Sigmoid colon (tissue), 7 donors: ENCODE data around the gene FAM50B. TPM values are rescaled to one million over a fixed set of nuclear protein-coding genes. Genes with fewer than 3 reads are reported as not detected.

ENCODE experiments used
- DNase-seq: peaks from one replicate; pipeline ENCODE4 v3.0.0-alpha.2; 2019
- H3K27ac ChIP-seq, 4 donors: fragments of 200-600 bp; sonication (generic); one replicate each; pipeline ENCODE4 v1.5.1; 2016 to 2019; ENCODE audit warnings: mild to moderate bottlenecking in 1 of 4
- H3K27me3 ChIP-seq, 3 donors: fragments of 200-600 bp; sonication (generic); one replicate each; pipeline ENCODE4 v1.5.1; 2019; ENCODE audit warnings: mild to moderate bottlenecking in 1 of 3
- H3K36me3 ChIP-seq, 4 donors: fragments of 200-600 bp; sonication (generic); one replicate each; pipeline ENCODE4 v1.5.1; 2016 to 2019
- H3K4me1 ChIP-seq, 4 donors: fragments of 200-600 bp; sonication (generic); one replicate each; pipeline ENCODE4 v1.5.1; 2017 to 2019
- H3K4me3 ChIP-seq, 4 donors: fragments of 200-600 bp; sonication (generic); one replicate each; pipeline ENCODE4 v1.5.1; 2017 to 2019; ENCODE audit warnings: mild to moderate bottlenecking in 2 of 4, moderate library complexity in 1 of 4
- H3K9me3 ChIP-seq, 4 donors: fragments of 200-600 bp in 3 of 4; sonication (generic) in 3 of 4; one replicate each; pipeline versions ENCODE4 v1.5.1 to v1.6.1; 2013 to 2019
- CTCF ChIP-seq, 4 experiments: fragments of 450-650 bp in 3 of 4; fragments of 200-600 bp in 1 of 4; IDR thresholded peaks; one replicate each; pipeline ENCODE4 v1.5.1; 2016 to 2019; ENCODE audit warnings: antibody characterized with exemption in 4 of 4, mild to moderate bottlenecking in 3 of 4, moderate library complexity in 2 of 4
- EP300 ChIP-seq, 4 donors: sonication (generic); formaldehyde crosslinking; IDR thresholded peaks; one replicate each; pipeline ENCODE4 v1.6.1; 2017; ENCODE audit warnings: antibody characterized with exemption in 4 of 4
- POLR2A ChIP-seq, 2 donors: fragments of 450-650 bp; IDR thresholded peaks; one replicate each; pipeline ENCODE4 v1.6.1; 2016; ENCODE audit warnings: antibody characterized with exemption in 2 of 2, mild to moderate bottlenecking in 2 of 2, moderate library complexity in 2 of 2
- POLR2AphosphoS5 ChIP-seq, 4 donors: sonication (generic); formaldehyde crosslinking; IDR thresholded peaks; one replicate each; pipeline ENCODE4 v1.6.1; 2017; ENCODE audit warnings: antibody characterized with exemption in 4 of 4
- WGBS, 2 donors: extraction: QIAGEN DNeasy Blood & Tissue Kit; methylation state at CpG; one replicate each; pipeline ENCODE4 v1.1.7; 2013; 5-methylcytosine and 5-hydroxymethylcytosine counted together
- intact Hi-C: fragments of 100-400 bp; cut with DNase I; formaldehyde crosslinking; loops from one replicate; pipeline ENCODE4 v1.15.1; 2023
- polyA plus RNA-seq, 3 donors: library from polyadenylated mRNA; stranded (reverse); fragments of 200-250 nt; gene quantifications; one replicate each; pipeline ENCODE4 v1.2.3, GENCODE V29; 2013
- total RNA-seq, 4 donors: library from RNA; depleted of rRNA; stranded (reverse); fragments of >200 nt; gene quantifications; one replicate each; pipeline ENCODE4 v1.1.0, GENCODE V29; 2016
- donor health status: healthy with polysubstance abuse.
- donor health status: Bipolar disorder and iron deficiency.
- donor health status: healthy.

FAM50B gene
- total and polyA plus RNA-seq, 7 donors, result 2.5 to 16.1 (median 9.6) TPM

- no peaks in the 10 kb centered on the region for H3K27me3 ChIP-seq
- no peak for TF ChIP-seq POLR2A (IDR thresholded peaks at IDR 0.05)
- no peak for TF ChIP-seq POLR2AphosphoS5 (IDR thresholded peaks at IDR 0.05)
- TF ChIP-seq CTCF (IDR thresholded peaks at IDR 0.05), result no peak
- no peak for TF ChIP-seq EP300 (IDR thresholded peaks at IDR 0.05)
- H3K27ac ChIP-seq, result no peak overlapping the region
- WGBS, 2 donors, result 83% methylated on average over 5 of the region's 5 CpGs
- no peak overlapping the region for H3K4me3 ChIP-seq
- no peak for DNase-seq
- H3K36me3 ChIP-seq, result no peaks in the 10 kb centered on the region
- intact Hi-C loops, result no loop called here
- H3K9me3 ChIP-seq, result no peaks in the 10 kb centered on the region
- H3K4me1 ChIP-seq, result peaks cover 0 to 9% (median 7%) of the 10 kb centered on the region in 4 donors
These were observed 46.6 kb downstream of the FAM50B start for GRCh38 chr6:3895805-3896204.

- no peak for TF ChIP-seq EP300 (IDR thresholded peaks at IDR 0.05)
- no peak for TF ChIP-seq CTCF (IDR thresholded peaks at IDR 0.05)
- no peak for TF ChIP-seq POLR2AphosphoS5 (IDR thresholded peaks at IDR 0.05)
- no peak for TF ChIP-seq POLR2A (IDR thresholded peaks at IDR 0.05)
- intact Hi-C loops, result no loop called here
- H3K9me3 ChIP-seq, result no peaks in the 10 kb centered on the region
These were observed 49.3 kb downstream of the FAM50B start for GRCh38 chr6:3898265-3898994.

GRCh38 chr6:3899061-3899460 is 49.9 kb downstream of the FAM50B start:
- WGBS, 2 donors, result 92 to 96% methylated on average over 9 of the region's 9 CpGs
- DNase-seq, result no peak
- no peaks in the 10 kb centered on the region for H3K36me3 ChIP-seq
- no peak overlapping the region for H3K27ac ChIP-seq
- H3K27me3 ChIP-seq, result no peaks in the 10 kb centered on the region
- intact Hi-C loops, result no loop called here
- H3K4me1 ChIP-seq, result peaks cover 0 to 9% (median 7%) of the 10 kb centered on the region in 4 donors
- TF ChIP-seq EP300 (IDR thresholded peaks at IDR 0.05), result no peak
- no peak for TF ChIP-seq CTCF (IDR thresholded peaks at IDR 0.05)
- TF ChIP-seq POLR2A (IDR thresholded peaks at IDR 0.05), result no peak
- TF ChIP-seq POLR2AphosphoS5 (IDR thresholded peaks at IDR 0.05), result no peak
- H3K9me3 ChIP-seq, result no peaks in the 10 kb centered on the region
- no peak overlapping the region for H3K4me3 ChIP-seq

More at GRCh38 chr6:3898265-3898994, 49.3 kb downstream of the FAM50B start:
- no peak for DNase-seq
- H3K4me1 ChIP-seq, result peaks cover 0 to 9% (median 7%) of the 10 kb centered on the region in 4 donors
- H3K4me3 ChIP-seq, result no peak overlapping the region
- WGBS, 2 donors, result 93% methylated on average over 14 of the region's 14 CpGs
- H3K27ac ChIP-seq, result no peak overlapping the region
- no peaks in the 10 kb centered on the region for H3K27me3 ChIP-seq
- H3K36me3 ChIP-seq, result no peaks in the 10 kb centered on the region

- no peak overlapping the region for H3K4me3 ChIP-seq
- 57 to 82% methylated on average over 14 of the region's 14 CpGs for WGBS, 2 donors
- DNase-seq, result no peak
- no peaks in the 10 kb centered on the region for H3K27me3 ChIP-seq
- TF ChIP-seq POLR2AphosphoS5 (IDR thresholded peaks at IDR 0.05), result no peak
- no peak for TF ChIP-seq CTCF (IDR thresholded peaks at IDR 0.05)
- no peak for TF ChIP-seq EP300 (IDR thresholded peaks at IDR 0.05)
- no peak for TF ChIP-seq POLR2A (IDR thresholded peaks at IDR 0.05)
- intact Hi-C loops, result no loop called here
- H3K36me3 ChIP-seq, result no peaks in the 10 kb centered on the region
- peaks cover 0 to 9% (median 7%) of the 10 kb centered on the region in 4 donors for H3K4me1 ChIP-seq
- H3K27ac ChIP-seq, result no peak overlapping the region
- no peaks in the 10 kb centered on the region for H3K9me3 ChIP-seq
These were observed 50.8 kb downstream of the FAM50B start for GRCh38 chr6:3899970-3900439.

Other genes with a start within 250 kb of the FAM50B start
- gene PXDC1, start 97.7 kb upstream of the FAM50B start, total RNA-seq, result 100 to 1,000 TPM in 1 of 4 donors, 10 to 100 TPM in 3; 46.7 to 116 (median 75.9) TPM
- 10 to 100 TPM in 1 of 3 donors, 1 to 10 TPM in 2; 9.0 to 22.2 (median 9.1) TPM for gene PXDC1, start 97.7 kb upstream of the FAM50B start, polyA plus RNA-seq
- not detected for gene FAM217A, start 229.8 kb downstream of the FAM50B start, total RNA-seq
- gene FAM217A, start 229.8 kb downstream of the FAM50B start, polyA plus RNA-seq, result under 1 TPM in 1 of 3 donors, not detected in 2; 0.03 TPM